Esophagus (tissue), 2 donors: ENCODE data around the gene SH3GL1. TPM values are rescaled to one million over a fixed set of nuclear protein-coding genes. Genes with fewer than 3 reads are reported as not detected.

Experiments used
- H3K27ac ChIP-seq, 2 donors: one replicate each; pipeline ENCODE4 v1.5.1; 2013; ENCODE audit warnings: low read depth in 2 of 2, mild to moderate bottlenecking in 2 of 2, inconsistent platforms in 1 of 2, low read length in 1 of 2, moderate library complexity in 1 of 2
- H3K27me3 ChIP-seq, 2 donors: one replicate each; pipeline ENCODE4 v1.6.1; 2013; ENCODE audit warnings: low read length in 2 of 2, control low read depth in 1 of 2, mild to moderate bottlenecking in 1 of 2; ENCODE audit not compliant: insufficient read depth in 2 of 2, control insufficient read depth in 1 of 2
- H3K36me3 ChIP-seq, 2 donors: one replicate each; pipeline ENCODE4 v1.6.1; 2013; ENCODE audit warnings: low read length in 1 of 2; ENCODE audit not compliant: control insufficient read depth in 2 of 2, insufficient read depth in 2 of 2
- H3K4me1 ChIP-seq, 2 donors: one replicate each; pipeline ENCODE4 v1.6.1; 2013; ENCODE audit warnings: low read length in 1 of 2; ENCODE audit not compliant: control insufficient read depth in 2 of 2, insufficient read depth in 2 of 2
- H3K4me3 ChIP-seq, 2 donors: one replicate each; pipeline ENCODE4 v1.5.1; 2013; ENCODE audit warnings: low read length in 2 of 2, mild to moderate bottlenecking in 2 of 2, low read depth in 1 of 2, moderate library complexity in 1 of 2
- H3K9me3 ChIP-seq, 2 donors: one replicate each; pipeline ENCODE4 v1.6.1; 2013; ENCODE audit warnings: mild to moderate bottlenecking in 2 of 2, low read depth in 1 of 2, low read length in 1 of 2, moderate library complexity in 1 of 2; ENCODE audit not compliant: control insufficient read depth in 2 of 2, insufficient read depth in 1 of 2
- WGBS, 2 donors: extraction: QIAGEN DNeasy Blood & Tissue Kit; methylation state at CpG; one replicate each; pipeline ENCODE4 v1.1.7; 2013; 5-methylcytosine and 5-hydroxymethylcytosine counted together
- polyA plus RNA-seq, 2 donors: library from polyadenylated mRNA; stranded (reverse); fragments of 200-250 nt; gene quantifications; one replicate each; pipeline ENCODE4 v1.2.3, GENCODE V29; 2013
- donor health status: healthy with polysubstance abuse.
- donor health status: Bipolar disorder and iron deficiency.

The SH3GL1 gene
- polyA plus RNA-seq, 2 donors = 123 to 242 TPM

GRCh38 chr19:4326837-4327251 is 73.5 kb downstream of the SH3GL1 start:
- Histone ChIP-seq H3K27me3 (no peaks in the 10 kb centered on the region), H3K4me1 (peaks cover 0 to 5% of the 10 kb centered on the region in 2 donors), H3K27ac (no peak overlapping the region), H3K36me3 (peaks cover 0 to 22% of the 10 kb centered on the region in 2 donors), H3K4me3 (no peak overlapping the region), H3K9me3 (peaks cover 0 to 4% of the 10 kb centered on the region in 2 donors)
- WGBS, 2 donors = 36 to 44% methylated on average over 33 of the region's 33 CpGs

GRCh38 chr19:4326215-4326836 is 74.0 kb downstream of the SH3GL1 start:
- Histone ChIP-seq H3K27ac (no peak overlapping the region), H3K36me3 (peaks cover 0 to 22% of the 10 kb centered on the region in 2 donors), H3K27me3 (no peaks in the 10 kb centered on the region), H3K4me3 (no peak overlapping the region), H3K4me1 (peaks cover 0 to 5% of the 10 kb centered on the region in 2 donors), H3K9me3 (peaks cover 0 to 6% of the 10 kb centered on the region in 2 donors)
- 65 to 69% methylated on average over 13 of the region's 13 CpGs for WGBS, 2 donors

GRCh38 chr19:4324228-4324627 is 76.1 kb downstream of the SH3GL1 start:
- Histone ChIP-seq H3K4me3 (no peak overlapping the region), H3K27ac (no peak overlapping the region), H3K4me1 (peaks cover 0 to 5% of the 10 kb centered on the region in 2 donors), H3K9me3 (peaks cover 0 to 10% of the 10 kb centered on the region in 2 donors), H3K27me3 (no peaks in the 10 kb centered on the region), H3K36me3 (peaks cover 0 to 19% of the 10 kb centered on the region in 2 donors)
- WGBS, 2 donors = 80 to 84% methylated on average over 12 of the region's 12 CpGs

- Histone ChIP-seq H3K9me3 (peaks cover 0 to 10% of the 10 kb centered on the region in 2 donors), H3K27ac (no peak overlapping the region), H3K36me3 (peaks cover 0 to 18% of the 10 kb centered on the region in 2 donors), H3K27me3 (no peaks in the 10 kb centered on the region), H3K4me1 (peaks cover 0 to 5% of the 10 kb centered on the region in 2 donors), H3K4me3 (no peak overlapping the region)
- WGBS, 2 donors = 81 to 89% methylated on average over 9 of the region's 9 CpGs
Measured at GRCh38 chr19:4323692-4324091, 76.7 kb downstream of the SH3GL1 start.

- 68 to 71% methylated on average over 37 of the region's 37 CpGs for WGBS, 2 donors
- Histone ChIP-seq H3K27me3 (no peaks in the 10 kb centered on the region), H3K27ac (no peak overlapping the region), H3K4me1 (peaks cover 0 to 5% of the 10 kb centered on the region in 2 donors), H3K9me3 (peaks cover 0 to 10% of the 10 kb centered on the region in 2 donors), H3K4me3 (no peak overlapping the region), H3K36me3 (peaks cover 0 to 18% of the 10 kb centered on the region in 2 donors)
Measured at GRCh38 chr19:4322942-4323665, 77.2 kb downstream of the SH3GL1 start.

GRCh38 chr19:4320419-4320818 is 79.9 kb downstream of the SH3GL1 start:
- Histone ChIP-seq H3K27me3 (no peaks in the 10 kb centered on the region), H3K4me1 (no peaks in the 10 kb centered on the region), H3K36me3 (peaks cover 0 to 5% of the 10 kb centered on the region in 2 donors), H3K4me3 (no peak overlapping the region), H3K9me3 (peaks cover 0 to 8% of the 10 kb centered on the region in 2 donors), H3K27ac (no peak overlapping the region)
- 93 to 95% methylated on average over 2 of the region's 2 CpGs for WGBS, 2 donors

GRCh38 chr19:4319067-4319718 is 81.2 kb downstream of the SH3GL1 start:
- Histone ChIP-seq H3K27me3 (no peaks in the 10 kb centered on the region), H3K27ac (no peak overlapping the region), H3K4me1 (no peaks in the 10 kb centered on the region), H3K4me3 (no peak overlapping the region), H3K9me3 (peaks cover 0 to 6% of the 10 kb centered on the region in 2 donors), H3K36me3 (peaks cover 0 to 2% of the 10 kb centered on the region in 2 donors)
- 97 to 98% methylated on average over 2 of the region's 2 CpGs for WGBS, 2 donors

GRCh38 chr19:4318460-4318859 is 81.9 kb downstream of the SH3GL1 start:
- H3K9me3 ChIP-seq = peaks cover 0 to 6% of the 10 kb centered on the region in 2 donors
- no peaks in the 10 kb centered on the region for H3K27me3 ChIP-seq
- H3K4me3 ChIP-seq = no peak overlapping the region
- WGBS, 2 donors = 91 to 95% methylated on average over 7 of the region's 7 CpGs
- H3K36me3 ChIP-seq = no peaks in the 10 kb centered on the region
- no peaks in the 10 kb centered on the region for H3K4me1 ChIP-seq
- H3K27ac ChIP-seq = no peak overlapping the region

GRCh38 chr19:4316956-4317355 is 83.4 kb downstream of the SH3GL1 start:
- no peaks in the 10 kb centered on the region for H3K27me3 ChIP-seq
- no peak overlapping the region for H3K4me3 ChIP-seq
- WGBS, 2 donors = 83 to 85% methylated on average over 9 of the region's 9 CpGs

More at GRCh38 chr19:4316956-4317355, 83.4 kb downstream of the SH3GL1 start:
- Histone ChIP-seq H3K27ac (no peak overlapping the region), H3K4me1 (no peaks in the 10 kb centered on the region), H3K36me3 (no peaks in the 10 kb centered on the region), H3K9me3 (peaks cover 0 to 6% of the 10 kb centered on the region in 2 donors)
